Spinal cord (tissue), 10 donors: Measurements from ENCODE around the gene VWA5B2. TPM values are rescaled to one million over a fixed set of nuclear protein-coding genes. Genes with fewer than 3 reads are reported as not detected.

Experiments
- DNase-seq, 6 donors: peaks; one replicate each; pipeline versions ENCODE4 v3.0.0 to v3.0.0-alpha.2; 2013 to 2015; ENCODE audit warnings: low spot score in 6 of 6, low read depth in 4 of 6
- H3K27ac ChIP-seq: one replicate; pipeline ENCODE4 v1.5.1; 2013; ENCODE audit warnings: low read depth, low read length, control low read depth
- H3K27me3 ChIP-seq: one replicate; pipeline ENCODE4 v1.6.1; 2013; ENCODE audit warnings: low read length; ENCODE audit not compliant: control insufficient read depth, insufficient read depth
- H3K36me3 ChIP-seq: one replicate; pipeline ENCODE4 v1.6.1; 2013; ENCODE audit warnings: low read length; ENCODE audit not compliant: control insufficient read depth, insufficient read depth
- H3K4me1 ChIP-seq: one replicate; pipeline ENCODE4 v1.6.1; 2013; ENCODE audit warnings: low read length; ENCODE audit not compliant: control insufficient read depth, insufficient read depth
- H3K4me3 ChIP-seq: one replicate; pipeline ENCODE4 v1.5.1; 2013; ENCODE audit warnings: low read depth, low read length, control low read depth
- H3K9me3 ChIP-seq: one replicate; pipeline ENCODE4 v1.6.1; 2013; ENCODE audit warnings: low read length; ENCODE audit not compliant: control insufficient read depth, insufficient read depth
- WGBS: methylation state at CpG from one replicate; pipeline ENCODE4 v1.1.5; 2013; ENCODE audit warnings: missing lambda C conversion rate; ENCODE audit not compliant: insufficient coverage; 5-methylcytosine and 5-hydroxymethylcytosine counted together
- polyA plus RNA-seq, 2 donors: library from polyadenylated mRNA; unstranded; fragments of 120-200 nt; gene quantifications; one replicate each; pipeline ENCODE4 v1.2.1, GENCODE V29; 2013; ENCODE audit not compliant: insufficient read length in 2 of 2
- total RNA-seq, 2 donors: library from RNA; depleted of rRNA in 1 of 2; stranded (reverse); fragments of 120-200 nt in 1 of 2; fragments of >200 nt in 1 of 2; gene quantifications; one replicate each; pipeline versions ENCODE4 v1.2.3 to v1.2.4, GENCODE V29; 2013 to 2014
- donor health status: healthy.

The VWA5B2 gene
- total and polyA plus RNA-seq, 4 donors = 4.6 to 55.5 (median 24.2) TPM

DNA sequence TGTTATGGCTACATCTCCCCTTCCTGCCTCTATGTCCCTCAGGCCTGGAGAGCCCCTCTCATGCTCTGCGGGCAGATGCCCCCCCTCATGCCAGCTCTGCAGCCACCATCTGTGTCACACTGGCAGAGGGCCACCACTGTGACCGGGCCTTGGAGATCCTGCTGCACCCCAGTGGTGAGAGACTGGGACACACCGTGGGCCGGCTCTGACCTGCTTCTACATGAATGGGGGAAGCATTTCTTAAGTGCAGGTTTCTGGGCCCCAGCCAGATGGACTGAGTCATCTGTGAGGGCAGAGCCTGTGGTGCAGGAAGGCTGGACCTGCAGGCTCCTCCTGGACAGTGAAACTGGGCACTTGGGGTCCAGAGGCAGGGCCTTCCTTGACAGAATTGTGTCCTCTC, 4.8 kb downstream of the VWA5B2 start:
- H3K27me3 ChIP-seq = peaks cover 24% of the 10 kb centered on the region
- H3K9me3 ChIP-seq = no peaks in the 10 kb centered on the region
- no peak overlapping the region for H3K27ac ChIP-seq
- H3K36me3 ChIP-seq = peaks cover 17% of the 10 kb centered on the region
- H3K4me3 ChIP-seq = no peak overlapping the region
- DNase-seq = no peak
- WGBS = 33% methylated on average over 4 of the region's 4 CpGs
- H3K4me1 ChIP-seq = peaks cover 28% of the 10 kb centered on the region

DNA sequence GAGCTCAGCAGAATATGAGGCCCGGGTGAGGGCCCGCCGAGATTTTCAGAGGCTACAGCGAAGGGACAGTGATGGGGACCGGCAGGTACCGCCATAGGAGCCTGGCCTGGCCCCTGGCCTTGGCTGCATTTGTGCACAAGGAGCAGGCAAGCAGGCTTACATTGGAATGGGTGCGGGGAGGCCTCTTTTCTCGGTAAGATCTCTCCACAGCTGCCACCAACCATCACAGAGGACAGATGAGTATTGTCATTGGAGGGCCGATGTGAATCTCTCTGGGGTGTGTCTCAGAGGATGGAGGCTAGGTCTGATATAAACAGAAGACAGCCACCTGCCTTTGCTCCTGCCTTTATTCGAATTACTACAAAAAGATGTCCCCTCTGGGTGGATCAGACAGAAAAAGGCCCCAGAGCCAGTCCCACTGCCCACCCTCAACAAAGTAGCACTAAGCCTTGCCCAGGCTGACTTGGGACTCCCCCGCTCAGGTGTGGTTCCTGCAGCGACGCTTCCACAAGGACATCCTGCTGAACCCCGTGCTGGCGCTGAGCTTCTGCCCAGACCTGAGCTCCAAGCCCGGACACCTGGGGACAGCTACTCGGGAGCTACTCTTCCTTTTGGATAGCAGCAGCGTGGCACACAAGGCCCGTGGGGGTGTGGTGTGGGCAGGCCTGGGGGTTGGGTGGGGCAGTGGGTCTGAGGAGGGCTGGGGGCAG, 5.4 kb downstream of the VWA5B2 start:
- Histone ChIP-seq H3K9me3 (no peaks in the 10 kb centered on the region), H3K27me3 (peaks cover 19% of the 10 kb centered on the region), H3K4me3 (no peak overlapping the region), H3K4me1 (peaks cover 24% of the 10 kb centered on the region), H3K36me3 (peaks cover 23% of the 10 kb centered on the region), H3K27ac (no peak overlapping the region)
- WGBS = 85% methylated on average over 13 of the region's 19 CpGs
- no peak for DNase-seq

DNA sequence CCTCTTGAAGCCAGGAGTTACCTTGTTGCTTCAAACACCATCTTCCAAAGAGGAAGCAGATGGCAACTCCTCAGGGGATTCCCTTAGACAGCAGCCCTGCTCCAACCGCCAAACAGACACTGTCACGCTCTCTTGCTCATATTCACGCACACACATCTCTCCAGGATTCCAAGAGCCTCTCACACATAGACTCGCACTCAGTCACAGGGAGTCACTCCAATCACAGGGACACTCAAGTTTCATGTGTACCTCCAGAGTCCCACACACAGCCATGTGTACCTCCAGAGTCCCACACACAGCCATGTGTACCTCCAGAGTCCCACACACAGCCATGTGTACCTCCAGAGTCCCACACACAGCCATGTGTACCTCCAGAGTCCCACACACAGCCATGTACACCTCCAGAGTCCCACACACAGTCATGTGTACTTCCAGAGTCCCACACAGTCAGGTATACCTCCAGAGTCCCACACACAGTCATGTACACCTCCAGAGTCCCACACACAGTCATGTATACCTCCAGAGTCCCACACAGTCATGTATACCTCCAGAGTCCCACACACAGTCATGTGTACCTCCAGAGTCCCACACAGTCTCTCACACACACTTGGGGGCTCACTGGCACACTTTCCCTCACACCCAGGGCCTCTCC, 6.1 kb downstream of the VWA5B2 start:
- 58% methylated on average over 4 of the region's 4 CpGs for WGBS
- peaks cover 14% of the 10 kb centered on the region for H3K27me3 ChIP-seq
- no peak overlapping the region for H3K27ac ChIP-seq
- DNase-seq = peak in 1 of 6 donors; percentile 56
- H3K4me3 ChIP-seq = no peak overlapping the region
- no peaks in the 10 kb centered on the region for H3K9me3 ChIP-seq
- H3K4me1 ChIP-seq = peaks cover 20% of the 10 kb centered on the region
- peaks cover 24% of the 10 kb centered on the region for H3K36me3 ChIP-seq

DNA sequence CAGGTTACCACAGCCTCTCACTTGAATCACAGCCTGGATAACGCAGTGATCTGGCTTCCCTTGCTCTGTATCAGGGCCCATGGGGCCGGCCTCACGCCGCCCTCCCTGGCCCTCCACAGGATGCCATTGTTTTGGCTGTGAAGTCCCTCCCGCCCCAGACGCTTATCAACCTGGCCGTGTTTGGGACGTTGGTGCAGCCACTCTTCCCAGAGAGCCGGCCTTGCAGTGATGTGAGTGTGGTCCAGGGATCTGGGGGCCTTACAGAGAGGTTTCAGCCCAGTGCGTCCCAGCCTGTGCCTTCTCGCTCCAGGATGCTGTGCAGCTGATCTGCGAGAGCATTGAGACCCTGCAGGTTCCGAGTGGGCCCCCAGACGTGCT, 6.6 kb downstream of the VWA5B2 start:
- H3K36me3 ChIP-seq = peaks cover 26% of the 10 kb centered on the region
- H3K27me3 ChIP-seq = peaks cover 11% of the 10 kb centered on the region
- no peaks in the 10 kb centered on the region for H3K9me3 ChIP-seq
- WGBS = 45% methylated on average over 14 of the region's 14 CpGs
- no peak for DNase-seq
- H3K27ac ChIP-seq = no peak overlapping the region
- H3K4me1 ChIP-seq = peaks cover 17% of the 10 kb centered on the region
- no peak overlapping the region for H3K4me3 ChIP-seq

DNA sequence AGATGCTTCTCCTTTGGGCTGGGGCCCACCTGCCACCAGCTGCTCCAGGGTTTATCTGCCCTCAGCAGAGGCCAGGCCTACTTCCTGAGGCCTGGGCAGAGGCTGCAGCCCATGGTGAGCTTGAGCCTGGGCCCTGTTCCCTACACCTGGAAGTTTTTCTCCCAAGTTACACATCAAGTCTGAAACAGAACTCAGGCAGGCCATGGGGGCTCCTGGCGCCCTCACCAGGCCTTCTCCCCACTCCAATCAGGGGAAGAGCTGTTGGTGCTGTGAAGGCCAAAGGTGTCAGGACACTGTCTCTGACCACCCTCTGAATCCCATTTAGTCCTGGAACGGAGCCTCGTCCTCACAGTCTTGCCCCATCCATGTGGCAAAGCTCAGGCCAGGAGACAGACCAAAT, 7.3 kb downstream of the VWA5B2 start:
- Histone ChIP-seq H3K27ac (no peak overlapping the region), H3K36me3 (peaks cover 32% of the 10 kb centered on the region), H3K27me3 (peaks cover 5% of the 10 kb centered on the region), H3K9me3 (no peaks in the 10 kb centered on the region), H3K4me1 (peaks cover 11% of the 10 kb centered on the region), H3K4me3 (no peak overlapping the region)
- WGBS = 94% methylated on average over 2 of the region's 3 CpGs
- no peak for DNase-seq

DNA sequence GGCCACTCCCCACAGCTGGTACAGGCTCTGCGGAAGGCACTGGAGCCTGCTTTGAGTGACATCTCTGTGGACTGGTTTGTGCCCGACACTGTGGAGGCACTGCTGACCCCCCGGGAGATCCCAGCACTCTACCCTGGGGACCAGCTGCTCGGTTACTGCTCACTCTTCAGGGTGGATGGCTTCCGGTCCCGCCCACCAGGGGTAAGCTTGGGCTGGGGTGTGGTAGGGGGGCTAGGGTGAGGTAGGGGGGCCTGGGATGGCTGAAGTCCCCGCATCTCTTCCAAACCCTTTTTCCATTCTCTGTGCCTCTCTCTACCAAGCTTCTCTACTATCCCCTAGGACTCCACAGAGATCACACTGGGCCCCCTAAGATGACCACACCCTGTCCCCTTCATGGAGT, 7.8 kb downstream of the VWA5B2 start:
- WGBS = 69% methylated on average over 5 of the region's 7 CpGs
- Histone ChIP-seq H3K27me3 (no peaks in the 10 kb centered on the region), H3K27ac (no peak overlapping the region), H3K4me1 (peaks cover 9% of the 10 kb centered on the region), H3K4me3 (no peak overlapping the region), H3K36me3 (peaks cover 37% of the 10 kb centered on the region), H3K9me3 (no peaks in the 10 kb centered on the region)
- no peak for DNase-seq

DNA sequence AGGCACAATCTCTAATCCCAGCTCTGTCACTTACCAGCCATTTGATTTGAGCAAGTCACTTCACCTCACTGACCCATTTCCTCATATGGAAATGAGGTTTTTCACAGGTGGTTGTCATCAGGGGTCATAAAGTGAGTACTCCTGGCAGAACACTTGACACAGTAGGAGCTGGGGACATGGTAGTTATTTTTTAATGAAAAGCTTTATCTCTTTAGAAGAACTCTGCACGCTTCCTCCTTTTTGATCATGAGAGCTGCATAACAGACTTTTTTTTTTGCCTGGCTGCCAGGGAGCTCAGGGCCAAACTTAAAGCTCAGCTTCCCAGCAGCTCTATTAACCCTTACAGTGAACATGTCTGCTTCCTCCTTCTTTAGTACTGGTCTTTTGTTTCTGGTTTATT, 8.4 kb downstream of the VWA5B2 start:
- Histone ChIP-seq H3K27me3 (no peaks in the 10 kb centered on the region), H3K4me1 (peaks cover 9% of the 10 kb centered on the region), H3K27ac (no peak overlapping the region), H3K36me3 (peaks cover 43% of the 10 kb centered on the region), H3K9me3 (no peaks in the 10 kb centered on the region), H3K4me3 (no peak overlapping the region)
- 0% methylated on average over 1 of the region's 1 CpG for WGBS
- DNase-seq = no peak

DNA sequence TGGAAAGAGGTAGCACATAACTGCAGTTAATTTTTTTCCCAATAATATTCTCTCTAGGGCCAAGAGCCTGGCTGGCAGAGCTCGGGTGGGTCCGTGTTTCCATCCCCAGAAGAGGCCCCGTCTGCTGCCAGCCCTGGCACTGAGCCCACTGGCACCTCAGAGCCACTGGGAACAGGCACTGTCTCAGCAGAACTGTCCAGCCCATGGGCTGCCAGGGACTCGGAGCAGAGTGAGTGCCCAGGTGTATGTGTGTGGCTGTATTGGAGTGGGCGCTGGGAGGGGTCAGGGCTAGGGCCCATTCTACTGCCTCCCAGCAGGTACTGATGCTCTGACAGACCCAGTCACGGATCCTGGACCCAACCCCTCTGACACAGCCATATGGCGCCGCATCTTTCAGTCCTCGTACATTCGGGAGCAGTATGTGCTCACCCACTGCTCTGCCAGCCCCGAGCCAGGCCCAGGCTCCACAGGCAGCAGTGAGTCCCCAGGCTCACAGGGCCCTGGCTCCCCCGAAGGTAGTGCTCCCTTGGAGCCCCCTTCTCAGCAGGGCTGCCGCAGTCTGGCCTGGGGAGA, 8.9 kb downstream of the VWA5B2 start:
- H3K4me1 ChIP-seq = peaks cover 9% of the 10 kb centered on the region
- DNase-seq = no peak
- no peaks in the 10 kb centered on the region for H3K9me3 ChIP-seq
- no peaks in the 10 kb centered on the region for H3K27me3 ChIP-seq
- H3K36me3 ChIP-seq = peaks cover 42% of the 10 kb centered on the region
- WGBS = 53% methylated on average over 13 of the region's 13 CpGs
- H3K27ac ChIP-seq = no peak overlapping the region
- H3K4me3 ChIP-seq = no peak overlapping the region

DNA sequence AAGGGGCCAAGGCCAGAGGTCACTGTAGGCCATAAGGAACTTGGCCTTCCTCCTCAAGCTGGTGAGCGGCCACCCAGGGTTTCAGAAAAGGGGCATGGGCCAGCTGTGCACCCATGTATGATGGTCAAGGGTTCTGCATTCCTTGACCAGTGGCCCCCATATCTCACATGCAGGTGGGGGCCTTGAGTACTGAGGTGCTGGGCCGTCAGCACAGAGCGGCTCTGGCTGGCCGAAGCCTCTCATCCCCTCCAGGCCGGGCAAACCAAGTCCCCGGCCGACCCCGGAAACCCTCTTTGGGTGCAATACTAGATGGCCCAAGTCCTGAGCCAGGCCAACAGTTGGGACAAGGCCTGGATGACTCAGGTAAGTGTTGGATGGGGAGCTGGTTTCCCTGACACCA, 9.8 kb downstream of the VWA5B2 start:
- WGBS = 87% methylated on average over 6 of the region's 8 CpGs
- H3K4me3 ChIP-seq = no peak overlapping the region
- peaks cover 7% of the 10 kb centered on the region for H3K4me1 ChIP-seq
- DNase-seq = no peak
- H3K9me3 ChIP-seq = no peaks in the 10 kb centered on the region
- no peak overlapping the region for H3K27ac ChIP-seq
- no peaks in the 10 kb centered on the region for H3K27me3 ChIP-seq
- peaks cover 47% of the 10 kb centered on the region for H3K36me3 ChIP-seq

DNA sequence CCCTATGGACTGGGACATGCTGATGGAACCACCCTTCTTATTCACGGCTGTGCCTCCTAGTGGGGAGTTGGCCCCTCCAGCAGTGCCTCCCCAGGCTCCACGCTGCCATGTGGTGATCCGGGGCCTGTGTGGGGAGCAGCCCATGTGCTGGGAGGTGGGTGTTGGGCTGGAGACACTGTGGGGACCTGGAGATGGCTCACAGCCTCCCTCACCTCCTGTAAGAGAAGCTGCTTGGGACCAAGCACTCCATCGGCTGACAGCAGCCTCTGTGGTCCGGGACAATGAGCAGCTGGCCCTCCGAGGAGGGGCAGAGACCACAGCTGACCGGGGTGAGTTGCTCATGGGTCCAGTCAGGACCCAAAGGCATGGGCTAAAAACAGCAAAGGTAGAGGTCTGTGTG, 10.3 kb downstream of the VWA5B2 start:
- Histone ChIP-seq H3K27me3 (no peaks in the 10 kb centered on the region), H3K4me3 (no peak overlapping the region), H3K9me3 (no peaks in the 10 kb centered on the region), H3K36me3 (peaks cover 51% of the 10 kb centered on the region), H3K27ac (no peak overlapping the region), H3K4me1 (peaks cover 6% of the 10 kb centered on the region)
- DNase-seq = no peak
- WGBS = 68% methylated on average over 4 of the region's 7 CpGs
